GM19328 (cell line): Measurements from ENCODE around the gene SOX13.

Experiments used
- ATAC-seq: cut with Tn5 transposase; IDR thresholded peaks from one replicate; pipeline ENCODE4 v1.9.1; 2021; ENCODE audit warnings: mild to moderate bottlenecking, moderate library complexity; ENCODE audit not compliant: unreplicated experiment

The SOX13 gene

GRCh38 chr1:204104331-204105130, 31.6 kb downstream of the SOX13 start:
- no peak for ATAC-seq

GRCh38 chr1:204105131-204105515, 32.2 kb downstream of the SOX13 start:
- no peak for ATAC-seq

GRCh38 chr1:204106825-204107224, 33.9 kb downstream of the SOX13 start:
- ATAC-seq, result no peak

GRCh38 chr1:204107892-204108291, 35.0 kb downstream of the SOX13 start:
- no peak for ATAC-seq

- ATAC-seq, result no peak
Measured at GRCh38 chr1:204108312-204109141, 35.6 kb downstream of the SOX13 start.

GRCh38 chr1:204110894-204111633, 38.1 kb downstream of the SOX13 start:
- ATAC-seq, result no peak

GRCh38 chr1:204112876-204113730, 40.2 kb downstream of the SOX13 start:
- ATAC-seq, result no peak

GRCh38 chr1:204113896-204114295, 41.0 kb downstream of the SOX13 start:
- no peak for ATAC-seq

- ATAC-seq, result no peak
Measured at GRCh38 chr1:204114606-204115005, 41.7 kb downstream of the SOX13 start.

GRCh38 chr1:204115116-204115515, 42.2 kb downstream of the SOX13 start:
- no peak for ATAC-seq

- ATAC-seq, result no peak
Measured at GRCh38 chr1:204116539-204116938, 43.6 kb downstream of the SOX13 start.

- no peak for ATAC-seq
Measured at GRCh38 chr1:204121840-204122555, 49.1 kb downstream of the SOX13 start.

- ATAC-seq, result no peak
Measured at GRCh38 chr1:204123376-204123775, 50.5 kb downstream of the SOX13 start.

GRCh38 chr1:204124639-204125038, 51.7 kb downstream of the SOX13 start:
- ATAC-seq, result no peak

GRCh38 chr1:204125759-204126351, 52.9 kb downstream of the SOX13 start:
- ATAC-seq, result no peak

GRCh38 chr1:204126386-204126785, 53.5 kb downstream of the SOX13 start:
- ATAC-seq, result no peak

GRCh38 chr1:204126956-204127355, 54.0 kb downstream of the SOX13 start:
- ATAC-seq, result no peak

GRCh38 chr1:204127597-204128242, 54.8 kb downstream of the SOX13 start:
- ATAC-seq, result no peak

- ATAC-seq, result no peak
Measured at GRCh38 chr1:204128464-204128963, 55.6 kb downstream of the SOX13 start.
